HL-60/S4 treated with phorbol 12-myristate 13-acetate at 8.2 ng/mL for 4 days and 3 days (cell line): Measurements from ENCODE around the gene CCDC197.

Experiments
- in situ Hi-C: fragments of 300-500 bp; cut with MboI; formaldehyde crosslinking; loops from 2 replicates; pipeline ENCODE4 v1.15.0; 2022; ENCODE audit warnings: low sequenced_read_pairs

Gene CCDC197

DNA sequence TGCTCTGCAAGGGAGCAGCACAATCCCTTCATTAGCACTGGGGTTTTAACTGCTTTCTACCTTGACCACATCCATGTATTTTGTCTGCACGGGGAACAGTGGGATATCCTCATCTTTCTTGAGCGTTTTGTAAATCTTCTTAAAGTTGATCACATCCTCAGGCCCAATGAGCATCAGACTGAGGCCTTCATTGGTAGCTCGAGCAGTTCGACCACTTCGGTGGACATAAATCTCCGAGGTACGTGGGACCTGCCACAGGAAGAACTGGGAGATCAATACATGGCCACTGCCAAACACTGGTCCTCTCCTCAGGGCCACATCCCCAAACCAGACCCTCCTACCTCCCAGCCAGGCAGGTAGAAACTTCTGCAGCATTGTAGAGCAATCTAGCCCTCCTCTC, 57.8 kb downstream of the CCDC197 start:
- in situ Hi-C loops, result no loop called here

DNA sequence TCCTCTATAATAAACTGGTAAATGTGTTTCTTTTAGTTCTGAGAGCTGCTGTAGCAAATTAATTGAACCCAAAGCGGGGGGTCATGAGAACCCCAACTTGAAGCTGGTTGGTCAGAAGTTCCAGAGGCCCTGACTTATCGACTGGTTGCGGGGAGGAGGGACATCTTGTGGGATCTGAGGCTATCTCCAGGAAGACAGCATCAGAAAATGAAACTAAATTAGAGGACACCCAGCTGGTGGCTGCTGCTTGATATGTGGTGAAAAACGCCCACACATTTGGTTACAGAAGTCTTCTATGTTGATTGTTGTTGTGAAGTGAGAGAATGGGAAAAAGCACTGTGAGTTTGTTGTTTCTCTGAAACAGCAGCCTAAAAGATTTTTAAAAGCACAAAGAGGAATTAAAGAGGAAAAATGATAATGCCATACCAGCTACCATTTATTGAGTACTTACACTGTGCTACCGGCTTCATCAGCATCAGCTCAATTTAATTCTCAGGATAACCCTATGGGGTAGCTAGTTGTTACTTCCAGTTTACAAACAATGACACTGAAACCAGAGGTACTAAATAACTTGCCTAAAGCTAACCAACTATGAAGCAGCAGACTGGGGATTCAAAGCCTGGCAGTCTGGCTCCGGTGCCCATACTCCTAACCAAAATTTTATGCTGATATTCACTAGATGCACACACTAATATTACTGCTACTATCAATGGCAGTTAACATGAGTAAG, 59.6 kb downstream of the CCDC197 start:
- in situ Hi-C loops, result no loop called here

DNA sequence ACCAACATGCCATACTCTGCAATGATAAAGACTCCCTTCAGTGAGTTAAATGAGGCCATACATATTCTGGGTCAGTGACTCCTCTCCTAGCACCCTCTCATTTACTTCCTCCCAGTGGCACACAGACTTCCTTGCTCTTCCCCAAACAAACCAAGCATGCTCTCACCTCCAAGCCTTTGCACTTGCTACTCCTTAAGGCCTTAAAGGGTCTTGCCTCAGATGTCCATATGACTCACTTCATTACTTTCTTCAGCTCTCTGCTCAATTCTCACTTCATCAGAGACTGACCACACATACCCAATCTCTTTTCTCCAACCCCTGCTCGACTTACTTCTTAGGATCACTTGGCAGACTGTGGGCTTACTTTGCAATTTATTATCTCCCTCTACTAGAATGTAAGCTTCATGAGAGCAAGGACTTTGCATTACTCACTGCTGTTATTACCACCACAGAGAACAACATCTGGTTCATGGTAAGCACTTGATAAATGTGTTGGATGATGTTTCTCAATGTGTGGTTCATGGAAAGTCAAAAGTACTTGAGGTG, 61.1 kb downstream of the CCDC197 start:
- in situ Hi-C loops, result no loop called here
